HepG2 (cell line): ENCODE data around the gene EYA2. TPM values are rescaled to one million over a fixed set of nuclear protein-coding genes. Genes with fewer than 3 reads are reported as not detected.

ENCODE experiments used
- BORCS8-MEF2B ChIP-seq: sonication (generic); formaldehyde crosslinking; IDR thresholded peaks from 2 replicates; pipeline ENCODE4 v1.8.0; 2022; ENCODE audit warnings: mild to moderate bottlenecking, missing genetic modification reagents
- FIP1L1 ChIP-seq: fragments of 200-400 bp; formaldehyde crosslinking; IDR thresholded peaks from 2 replicates; pipeline ENCODE4 v1.6.1; 2018; ENCODE audit warnings: low read depth, mild to moderate bottlenecking, low read length, moderate library complexity, borderline replicate concordance; ENCODE audit not compliant: insufficient read depth
- FOXA1 ChIP-seq, 2 experiments: fragments of 450-650 bp in 1 of 2; sonication (generic) in 1 of 2; formaldehyde crosslinking in 1 of 2; IDR thresholded peaks; 2 replicates each; pipeline versions ENCODE4 v1.4.0 to v1.6.1; 2016 to 2020; ENCODE audit warnings: missing genetic modification reagents in 1 of 2
- FOXP1 ChIP-seq, 2 experiments: fragments of 450-650 bp in 1 of 2; IDR thresholded peaks; 2 replicates each; pipeline ENCODE4 v1.6.1; 2017 to 2018; ENCODE audit warnings: antibody characterized with exemption in 1 of 2
- GTF3A ChIP-seq: sonication (generic); formaldehyde crosslinking; conservative IDR thresholded peaks from 2 replicates; pipeline ENCODE4 v1.4.0; 2020; ENCODE audit warnings: mild to moderate bottlenecking, missing genetic modification reagents
- JUN ChIP-seq: sonication (generic); formaldehyde crosslinking; IDR thresholded peaks from 2 replicates; pipeline ENCODE4 v1.4.0; 2020; ENCODE audit warnings: mild to moderate bottlenecking, missing genetic modification reagents
- KLF12 ChIP-seq: sonication (generic); formaldehyde crosslinking; IDR thresholded peaks from 2 replicates; pipeline ENCODE4 v1.4.0; 2020; ENCODE audit warnings: missing genetic modification reagents, borderline replicate concordance
- LCORL ChIP-seq, 2 experiments: fragments of 450-650 bp in 1 of 2; sonication (generic) in 1 of 2; formaldehyde crosslinking in 1 of 2; IDR thresholded peaks; 2 replicates each; pipeline versions ENCODE4 v1.5.0 to v1.6.1; 2017 to 2020; ENCODE audit warnings: antibody characterized with exemption in 1 of 2, missing genetic modification reagents in 1 of 2
- MAZ ChIP-seq, 2 experiments: sonication (generic) in 1 of 2; formaldehyde crosslinking in 1 of 2; IDR thresholded peaks; 2 replicates each; pipeline versions ENCODE4 v1.5.0 to v1.6.1; 2012 to 2020; ENCODE audit warnings: low read depth in 2 of 2, mild to moderate bottlenecking in 2 of 2, borderline replicate concordance in 1 of 2, improper control_type of control experiment in 1 of 2, low read length in 1 of 2, missing genetic modification reagents in 1 of 2, moderate library complexity in 1 of 2
- MYC ChIP-seq: sonication (generic); formaldehyde crosslinking; IDR thresholded peaks from 2 replicates; pipeline ENCODE4 v1.9.0; 2021; ENCODE audit warnings: missing genetic modification reagents, borderline replicate concordance
- PCBP2 ChIP-seq: fragments of 200-400 bp; formaldehyde crosslinking; optimal IDR thresholded peaks from 2 replicates; pipeline ENCODE3; 2018; ENCODE audit warnings: low read length, low read depth; ENCODE audit not compliant: poor library complexity, severe bottlenecking
- PHF21A ChIP-seq: sonication (generic); formaldehyde crosslinking; IDR thresholded peaks from 2 replicates; pipeline ENCODE4 v1.5.0; 2020; ENCODE audit warnings: mild to moderate bottlenecking, missing genetic modification reagents
- TCF7 ChIP-seq: sonication (generic); IDR thresholded peaks from 2 replicates; pipeline ENCODE4 v1.6.1; 2016; ENCODE audit warnings: antibody characterized with exemption, low read depth
- TOE1 ChIP-seq: sonication (generic); formaldehyde crosslinking; IDR thresholded peaks from 2 replicates; pipeline ENCODE4 v1.4.0; 2020; ENCODE audit warnings: mild to moderate bottlenecking, missing genetic modification reagents
- ZFP1 ChIP-seq: IDR thresholded peaks from 2 replicates; pipeline ENCODE4 v1.6.1; 2016
- ZNF251 ChIP-seq: sonication (generic); formaldehyde crosslinking; IDR thresholded peaks from 2 replicates; pipeline ENCODE4 v1.9.0; 2021; ENCODE audit warnings: mild to moderate bottlenecking, missing genetic modification reagents
- ZNF296 ChIP-seq: sonication (generic); formaldehyde crosslinking; conservative IDR thresholded peaks from 2 replicates; pipeline ENCODE4 v1.5.0; 2020; ENCODE audit warnings: mild to moderate bottlenecking, missing genetic modification reagents
- ZNF343 ChIP-seq: sonication (generic); formaldehyde crosslinking; IDR thresholded peaks from 2 replicates; pipeline ENCODE4 v1.4.0; 2020; ENCODE audit warnings: mild to moderate bottlenecking, missing genetic modification reagents
- ZNF383 ChIP-seq: sonication (generic); formaldehyde crosslinking; IDR thresholded peaks from 2 replicates; pipeline ENCODE4 v1.4.0; 2020; ENCODE audit warnings: missing genetic modification reagents, mild to moderate bottlenecking, borderline replicate concordance
- ZNF468 ChIP-seq: sonication (generic); formaldehyde crosslinking; IDR thresholded peaks from 2 replicates; pipeline ENCODE4 v1.8.0; 2022; ENCODE audit warnings: mild to moderate bottlenecking, moderate library complexity, missing genetic modification reagents
- ZNF569 ChIP-seq: sonication (generic); formaldehyde crosslinking; IDR thresholded peaks from 2 replicates; pipeline ENCODE4 v1.5.0; 2020; ENCODE audit warnings: mild to moderate bottlenecking, missing genetic modification reagents, moderate library complexity, borderline replicate concordance
- polyA plus RNA-seq, 8 experiments: library from polyadenylated mRNA; depleted of rRNA in 3 of 8; stranded (reverse) in 7 of 8; unstranded in 1 of 8; fragments of >200 nt; fragmentation: Illumina TruSeq in 4 of 8; extraction: Trizol in 4 of 8; gene quantifications; 2 replicates each; pipeline versions ENCODE4 v1.2.1 to v1.2.3, GENCODE V29; 2011 to 2016; ENCODE audit warnings: low read depth in 4 of 8, missing spikeins in 1 of 8, mixed read lengths in 1 of 8; ENCODE audit not compliant: insufficient read depth in 1 of 8
- total RNA-seq, 5 experiments: library from RNA; depleted of rRNA; stranded (reverse); fragments of >200 nt; fragmentation: Illumina TruSeq; extraction: Trizol; gene quantifications; 2 replicates each; pipeline ENCODE4 v1.2.3, GENCODE V29; 2016; ENCODE audit warnings: low read depth in 1 of 5
- TF ChIP-seq, protein P1 (sequence below): IDR thresholded peaks from 2 replicates; pipeline ENCODE4 v1.6.1; 2016; ENCODE audit warnings: missing genetic modification reagents, missing compliant biosample characterization
- TF ChIP-seq, protein P2 (sequence below): sonication (generic); formaldehyde crosslinking; IDR thresholded peaks from 2 replicates; pipeline ENCODE4 v1.4.0; 2020; ENCODE audit warnings: missing genetic modification reagents, borderline replicate concordance
- TF ChIP-seq, protein P3 (sequence below): sonication (generic); formaldehyde crosslinking; IDR thresholded peaks from 2 replicates; pipeline ENCODE4 v1.9.0; 2021; ENCODE audit warnings: missing genetic modification reagents, borderline replicate concordance
- TF ChIP-seq, protein P4 (sequence below): sonication (generic); formaldehyde crosslinking; IDR thresholded peaks from 2 replicates; pipeline ENCODE4 v1.4.0; 2020; ENCODE audit warnings: mild to moderate bottlenecking, missing genetic modification reagents

EYA2 gene
- total and polyA plus RNA-seq, 2 of the 13 experiments (the other 11 are each of a cell fraction or from before 2014, with no cell fraction given) = not detected

DNA sequence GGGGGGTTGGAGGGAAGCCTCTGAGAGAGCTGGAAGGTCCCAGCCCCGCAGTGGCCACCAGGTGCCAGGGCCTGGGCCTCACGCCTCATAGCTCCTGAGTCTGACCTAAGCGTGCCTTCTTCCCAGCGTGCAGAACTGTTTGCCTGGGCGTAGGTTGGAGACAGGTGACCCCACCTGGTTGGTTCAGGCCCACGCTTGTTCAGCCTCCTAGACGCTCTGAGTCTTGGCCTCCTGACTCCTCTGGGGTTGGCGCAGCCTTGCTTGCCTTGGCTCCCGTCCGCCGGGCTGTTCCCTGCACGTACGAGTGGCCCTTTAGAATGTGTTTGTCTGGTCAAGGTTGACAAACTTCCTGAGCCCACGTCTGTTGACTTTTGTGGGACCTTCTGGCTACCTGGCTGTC lies 70.8 kb downstream of the EYA2 start (continued):
- TF ChIP-seq MAZ (IDR thresholded peaks at IDR 0.05; ENCODE audit: borderline replicate concordance, low read depth, low read length) (no peak), MAZ (CRISPR knock-in tag; IDR thresholded peaks at IDR 0.05; ENCODE audit: low read depth) (no peak), FIP1L1 (no peak), BORCS8-MEF2B (no peak), PHF21A (CRISPR knock-in tag) (0 out of 2 replicates have a peak, but pooled peaks have one; percentile 36), PCBP2 (no peak), ZNF383 (no peak), FOXP1 (IDR thresholded peaks at IDR 0.05) (no peak), FOXP1 (CRISPR knock-in tag; IDR thresholded peaks at IDR 0.05) (peak; percentile 60; the same call in 1 of the 2 replicates), GTF3A (CRISPR knock-in tag) (no peak), TCF7 (no peak), ZNF296 (CRISPR knock-in tag) (no peak), JUN (CRISPR knock-in tag) (no peak), ZNF468 (CRISPR knock-in tag) (no peak), LCORL (IDR thresholded peaks at IDR 0.05) (no peak), LCORL (CRISPR knock-in tag; IDR thresholded peaks at IDR 0.05) (peak; percentile 40; the same call in 1 of the 2 replicates), MYC (CRISPR knock-in tag) (no peak; the same call in 1 of the 2 replicates), ZNF251 (no peak), FOXA1 (IDR thresholded peaks at IDR 0.05) (no peak), FOXA1 (CRISPR knock-in tag; IDR thresholded peaks at IDR 0.05) (peak; percentile 56), KLF12 (CRISPR knock-in tag) (no peak), ZNF343 (no peak), ZFP1 (no peak), ZNF569 (no peak), TOE1 (CRISPR knock-in tag) (no peak)
- TF ChIP-seq, protein P1, sequence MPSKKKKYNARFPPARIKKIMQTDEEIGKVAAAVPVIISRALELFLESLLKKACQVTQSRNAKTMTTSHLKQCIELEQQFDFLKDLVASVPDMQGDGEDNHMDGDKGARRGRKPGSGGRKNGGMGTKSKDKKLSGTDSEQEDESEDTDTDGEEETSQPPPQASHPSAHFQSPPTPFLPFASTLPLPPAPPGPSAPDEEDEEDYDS = no peak
- TF ChIP-seq, protein P2, sequence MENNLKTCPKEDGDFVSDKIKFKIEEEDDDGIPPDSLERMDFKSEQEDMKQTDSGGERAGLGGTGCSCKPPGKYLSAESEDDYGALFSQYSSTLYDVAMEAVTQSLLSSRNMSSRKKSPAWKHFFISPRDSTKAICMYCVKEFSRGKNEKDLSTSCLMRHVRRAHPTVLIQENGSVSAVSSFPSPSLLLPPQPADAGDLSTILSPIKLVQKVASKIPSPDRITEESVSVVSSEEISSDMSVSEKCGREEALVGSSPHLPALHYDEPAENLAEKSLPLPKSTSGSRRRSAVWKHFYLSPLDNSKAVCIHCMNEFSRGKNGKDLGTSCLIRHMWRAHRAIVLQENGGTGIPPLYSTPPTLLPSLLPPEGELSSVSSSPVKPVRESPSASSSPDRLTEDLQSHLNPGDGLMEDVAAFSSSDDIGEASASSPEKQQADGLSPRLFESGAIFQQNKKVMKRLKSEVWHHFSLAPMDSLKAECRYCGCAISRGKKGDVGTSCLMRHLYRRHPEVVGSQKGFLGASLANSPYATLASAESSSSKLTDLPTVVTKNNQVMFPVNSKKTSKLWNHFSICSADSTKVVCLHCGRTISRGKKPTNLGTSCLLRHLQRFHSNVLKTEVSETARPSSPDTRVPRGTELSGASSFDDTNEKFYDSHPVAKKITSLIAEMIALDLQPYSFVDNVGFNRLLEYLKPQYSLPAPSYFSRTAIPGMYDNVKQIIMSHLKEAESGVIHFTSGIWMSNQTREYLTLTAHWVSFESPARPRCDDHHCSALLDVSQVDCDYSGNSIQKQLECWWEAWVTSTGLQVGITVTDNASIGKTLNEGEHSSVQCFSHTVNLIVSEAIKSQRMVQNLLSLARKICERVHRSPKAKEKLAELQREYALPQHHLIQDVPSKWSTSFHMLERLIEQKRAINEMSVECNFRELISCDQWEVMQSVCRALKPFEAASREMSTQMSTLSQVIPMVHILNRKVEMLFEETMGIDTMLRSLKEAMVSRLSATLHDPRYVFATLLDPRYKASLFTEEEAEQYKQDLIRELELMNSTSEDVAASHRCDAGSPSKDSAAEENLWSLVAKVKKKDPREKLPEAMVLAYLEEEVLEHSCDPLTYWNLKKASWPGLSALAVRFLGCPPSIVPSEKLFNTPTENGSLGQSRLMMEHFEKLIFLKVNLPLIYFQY (CRISPR knock-in tag) = no peak
- TF ChIP-seq, protein P3, sequence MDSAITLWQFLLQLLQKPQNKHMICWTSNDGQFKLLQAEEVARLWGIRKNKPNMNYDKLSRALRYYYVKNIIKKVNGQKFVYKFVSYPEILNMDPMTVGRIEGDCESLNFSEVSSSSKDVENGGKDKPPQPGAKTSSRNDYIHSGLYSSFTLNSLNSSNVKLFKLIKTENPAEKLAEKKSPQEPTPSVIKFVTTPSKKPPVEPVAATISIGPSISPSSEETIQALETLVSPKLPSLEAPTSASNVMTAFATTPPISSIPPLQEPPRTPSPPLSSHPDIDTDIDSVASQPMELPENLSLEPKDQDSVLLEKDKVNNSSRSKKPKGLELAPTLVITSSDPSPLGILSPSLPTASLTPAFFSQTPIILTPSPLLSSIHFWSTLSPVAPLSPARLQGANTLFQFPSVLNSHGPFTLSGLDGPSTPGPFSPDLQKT (CRISPR knock-in tag) = no peak
- TF ChIP-seq, protein P4, sequence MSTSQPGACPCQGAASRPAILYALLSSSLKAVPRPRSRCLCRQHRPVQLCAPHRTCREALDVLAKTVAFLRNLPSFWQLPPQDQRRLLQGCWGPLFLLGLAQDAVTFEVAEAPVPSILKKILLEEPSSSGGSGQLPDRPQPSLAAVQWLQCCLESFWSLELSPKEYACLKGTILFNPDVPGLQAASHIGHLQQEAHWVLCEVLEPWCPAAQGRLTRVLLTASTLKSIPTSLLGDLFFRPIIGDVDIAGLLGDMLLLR (CRISPR knock-in tag) = no peak
